DMS53 (cell line): ENCODE measurements around the gene DDX25.
A peak's percentile ranks its signal among the peaks of the same experiment; 100 is the strongest.
"Not testable (repeated sequence)": the region's sequence is repeated elsewhere in the genome, so short reads cannot be mapped to it uniquely, and the experiment has no call there.

ENCODE experiments used
- DNase-seq: peaks from one replicate; lab custom pipeline; 2025; lab: John Stamatoyannopoulos, UW

DDX25 gene

DNA sequence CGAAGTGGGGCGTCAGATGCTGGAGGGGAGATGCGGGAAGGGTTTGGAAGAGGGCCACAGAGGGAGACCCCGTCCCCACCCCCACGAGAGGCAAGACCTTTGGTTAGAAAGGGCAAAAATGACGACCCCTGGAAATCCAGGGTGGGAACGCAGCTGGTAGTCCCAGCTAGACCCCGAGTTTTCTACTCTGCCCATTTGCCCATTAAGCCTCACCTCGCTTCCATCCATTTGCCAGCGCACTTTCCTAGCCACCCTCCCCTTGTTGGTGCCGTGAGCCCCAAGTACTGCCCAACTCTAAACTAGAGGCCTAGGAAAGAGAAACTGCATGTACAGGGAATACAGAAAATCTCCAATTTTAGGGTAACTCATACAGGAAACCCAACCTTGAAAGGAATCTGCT, 370 bp downstream of the DDX25 start:
- DNase-seq = no peak

DNA sequence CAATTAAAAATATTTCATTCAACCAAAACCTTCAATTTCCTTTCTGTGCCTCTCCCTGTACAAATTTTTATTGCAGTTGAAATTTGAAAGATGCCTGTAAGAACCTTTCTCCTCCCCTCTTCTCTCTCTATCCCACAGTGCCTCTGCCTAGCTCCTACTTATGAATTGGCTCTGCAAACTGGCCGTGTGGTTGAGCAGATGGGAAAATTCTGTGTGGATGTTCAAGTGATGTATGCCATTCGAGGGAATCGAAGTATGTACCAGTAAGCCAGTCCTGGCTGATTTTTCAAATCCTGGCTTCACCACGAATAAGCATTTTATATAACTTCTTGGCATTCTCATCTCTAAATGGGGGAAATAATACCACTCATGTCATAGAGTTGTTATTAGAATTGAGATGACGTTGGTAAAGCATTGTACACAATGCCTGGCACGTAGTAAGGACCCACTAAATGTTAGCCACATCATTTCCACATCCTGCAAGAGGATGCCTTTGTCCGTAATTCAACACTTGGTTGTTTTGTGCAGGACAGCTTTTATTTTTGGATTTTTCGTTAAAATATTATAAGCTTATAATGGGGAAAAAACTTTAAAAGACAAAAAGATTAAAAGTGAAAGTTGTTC, 6.0 kb downstream of the DDX25 start:
- DNase-seq = no peak

DNA sequence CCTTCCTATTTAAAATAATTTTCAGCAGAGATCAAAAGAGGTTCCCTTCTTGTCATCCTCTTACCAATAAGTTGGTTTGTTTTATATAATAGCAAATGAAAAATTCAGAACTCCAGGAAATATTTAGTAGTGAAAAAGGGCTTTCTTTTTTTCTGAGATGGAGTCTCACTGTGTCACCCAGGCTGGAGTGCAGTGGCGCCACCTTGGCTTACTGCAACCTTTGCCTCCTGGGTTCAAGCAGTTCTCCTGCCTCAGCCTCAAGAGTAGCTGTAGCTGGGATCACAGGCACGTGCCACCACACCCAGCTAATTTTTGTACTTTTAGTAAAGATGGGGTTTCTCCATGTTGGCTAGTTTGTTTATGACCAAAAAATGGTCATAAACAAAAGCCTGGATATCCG, 10.3 kb downstream of the DDX25 start:
- DNase-seq = not testable (repeated sequence)

DNA sequence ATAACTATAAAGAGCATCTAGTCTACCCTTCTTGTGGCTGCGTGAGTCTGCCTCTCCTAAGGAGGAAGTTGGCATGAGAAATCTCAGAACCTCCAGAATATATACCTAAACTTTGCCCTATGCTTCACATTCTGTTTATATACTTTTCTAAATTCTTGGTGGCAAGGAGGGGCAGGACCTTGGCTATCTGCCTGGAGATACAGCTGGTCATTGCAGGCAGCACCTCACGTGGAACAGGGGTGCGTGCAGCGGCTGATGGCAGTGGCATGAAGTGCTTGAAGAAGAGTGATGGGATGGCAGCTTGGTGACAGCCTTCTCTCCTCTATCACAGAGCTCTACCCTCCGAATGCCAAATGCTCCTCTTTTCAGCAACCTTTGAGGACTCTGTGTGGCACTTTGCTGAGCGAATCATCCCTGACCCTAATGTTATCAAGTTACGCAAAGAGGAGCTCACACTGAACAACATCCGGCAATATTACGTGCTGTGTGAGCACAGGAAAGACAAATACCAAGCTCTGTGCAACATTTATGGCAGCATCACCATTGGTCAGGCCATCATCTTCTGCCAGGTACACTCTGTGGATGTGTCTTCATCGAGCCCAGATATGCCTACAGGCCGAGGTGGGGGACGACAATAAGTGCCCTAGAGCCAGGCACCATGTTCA, 12.5 kb downstream of the DDX25 start:
- no peak for DNase-seq

DNA sequence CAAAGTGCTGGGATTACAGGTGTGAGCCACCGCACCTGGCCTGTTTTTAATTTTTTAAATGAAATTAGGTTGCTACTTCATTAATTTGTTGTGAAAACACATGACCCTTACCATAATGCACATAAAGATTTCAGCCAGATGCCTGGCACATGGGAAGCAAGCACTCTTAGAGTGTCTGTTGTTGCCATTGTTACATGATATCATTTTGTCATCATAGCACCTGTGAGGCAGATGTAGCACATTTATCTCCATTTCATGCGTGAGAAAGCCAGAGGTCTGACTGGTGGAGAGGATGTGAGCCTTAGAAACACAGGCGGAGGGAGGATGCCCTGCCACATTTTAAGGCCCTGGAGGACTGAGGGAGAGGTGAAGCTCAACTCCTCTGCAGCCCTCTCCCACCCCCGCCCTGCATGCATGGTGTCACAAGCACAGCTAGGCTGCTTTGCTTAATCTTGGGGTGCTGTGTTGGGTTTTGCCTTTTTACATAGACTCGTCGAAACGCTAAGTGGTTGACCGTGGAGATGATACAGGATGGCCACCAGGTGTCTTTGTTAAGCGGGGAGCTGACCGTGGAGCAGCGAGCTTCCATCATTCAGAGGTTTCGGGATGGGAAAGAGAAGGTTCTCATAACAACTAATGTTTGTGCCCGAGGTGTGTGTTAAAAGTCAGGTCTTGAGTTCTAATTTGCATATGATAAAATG, 14.0 kb downstream of the DDX25 start:
- peak; percentile 17 for DNase-seq

DNA sequence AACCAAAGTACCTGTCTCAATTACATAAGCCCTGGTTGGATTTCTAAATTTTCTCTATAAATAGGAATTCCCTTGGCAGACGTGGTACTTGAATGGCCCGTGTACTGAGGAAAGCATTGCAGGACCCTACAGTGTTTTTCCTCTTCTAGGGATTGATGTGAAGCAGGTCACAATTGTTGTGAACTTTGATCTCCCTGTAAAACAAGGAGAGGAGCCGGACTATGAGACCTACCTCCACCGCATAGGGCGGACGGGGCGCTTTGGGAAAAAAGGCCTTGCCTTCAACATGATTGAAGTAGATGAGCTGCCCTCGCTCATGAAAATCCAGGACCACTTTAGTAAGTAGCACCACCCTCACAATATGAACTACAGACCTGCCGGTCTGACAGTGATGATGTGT, 16.7 kb downstream of the DDX25 start:
- no peak for DNase-seq

DNA sequence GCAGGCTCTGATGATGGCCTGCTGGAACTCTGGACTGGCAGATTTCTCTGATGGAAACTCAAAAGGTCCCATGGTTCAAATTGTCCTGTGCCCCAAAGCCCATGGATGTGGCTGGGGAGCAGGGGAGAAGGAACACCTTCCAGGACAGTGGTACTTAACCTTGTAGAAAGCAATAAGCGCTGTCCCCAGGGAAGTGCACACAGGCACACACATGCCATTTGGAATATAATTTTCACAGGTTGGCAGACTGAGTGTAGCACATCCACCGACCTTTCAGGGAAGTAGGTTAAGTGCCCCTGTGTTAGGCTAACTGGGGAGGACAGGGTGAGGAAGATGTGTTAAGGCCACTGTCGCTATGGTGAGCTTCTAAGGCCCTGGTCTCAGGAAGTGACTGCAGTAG, 17.8 kb downstream of the DDX25 start:
- no peak for DNase-seq

DNA sequence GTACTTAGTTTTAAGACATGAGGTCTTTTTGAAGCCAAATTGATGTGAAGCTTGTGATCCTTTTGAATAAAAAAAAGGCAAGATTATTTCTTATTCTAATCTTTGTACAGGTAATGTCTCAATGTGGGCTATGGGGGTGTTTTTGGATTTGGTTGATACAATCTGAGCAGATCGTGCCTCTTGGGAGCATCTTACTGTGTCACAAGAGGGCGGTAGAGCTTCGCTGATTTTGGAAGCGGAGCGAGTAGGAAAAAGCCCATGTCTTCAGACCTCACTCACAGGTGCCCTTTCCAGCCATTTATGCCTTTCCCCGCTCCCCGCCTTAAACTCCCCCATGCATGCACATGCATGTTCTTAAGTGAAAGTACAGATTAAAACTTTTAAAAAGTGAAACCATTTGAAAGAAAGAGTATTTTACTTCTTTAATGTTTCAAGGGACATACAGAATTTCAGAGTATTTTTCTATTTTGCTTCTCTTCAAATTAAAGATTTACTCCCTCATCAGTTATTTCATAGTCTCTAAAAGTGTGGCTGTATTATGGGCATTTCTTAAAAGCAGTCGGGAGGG, 18.8 kb downstream of the DDX25 start:
- DNase-seq = peak; percentile 89

DNA sequence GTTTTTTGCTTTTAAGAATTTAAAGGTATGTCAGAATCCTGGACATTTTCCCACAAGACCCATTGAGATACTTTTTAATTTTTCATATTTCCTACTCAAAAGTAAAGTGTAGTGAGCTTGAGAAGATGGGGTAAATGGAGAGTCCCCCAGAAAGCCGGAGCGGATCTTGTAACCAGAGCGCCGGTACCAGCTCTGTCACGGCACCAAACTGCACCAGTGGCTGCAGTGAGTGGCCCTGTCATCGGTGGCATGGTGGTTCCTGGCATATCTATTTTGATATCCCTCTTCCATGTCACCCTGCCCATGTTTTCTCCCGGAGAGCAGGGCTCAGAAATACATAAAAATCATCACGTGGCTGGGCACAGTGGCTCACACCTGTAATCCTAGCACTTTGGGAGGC, 19.3 kb downstream of the DDX25 start:
- no peak for DNase-seq

DNA sequence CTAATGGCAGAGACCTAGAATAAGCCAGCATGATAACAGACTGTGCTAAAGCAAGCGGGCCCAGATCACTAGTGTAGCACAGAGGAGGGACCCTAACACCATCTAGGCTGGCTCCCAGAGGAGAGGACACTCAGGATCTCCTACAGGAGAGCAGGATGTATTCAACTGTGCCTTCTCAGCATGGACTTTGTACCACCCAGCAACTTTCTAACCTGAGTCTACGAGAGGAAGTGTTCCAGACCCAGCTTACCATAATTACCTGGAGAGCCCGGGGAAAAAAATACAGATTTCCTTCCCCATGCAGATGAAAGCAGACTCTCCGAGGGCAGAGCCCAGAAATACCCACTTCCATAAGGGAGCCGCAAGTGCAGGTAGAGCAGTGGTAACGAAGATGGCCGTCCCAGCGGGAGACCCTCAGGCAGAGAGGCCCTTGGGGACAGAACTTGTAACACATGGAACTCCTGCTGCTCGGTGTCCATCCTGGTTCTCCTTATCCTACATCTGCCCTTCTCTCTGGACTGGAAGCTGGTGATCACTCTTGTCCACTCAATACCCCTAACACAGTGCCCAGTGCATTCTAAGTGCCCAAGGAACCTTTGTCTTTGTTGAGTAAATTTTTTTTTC, 20.2 kb downstream of the DDX25 start:
- no peak for DNase-seq

DNA sequence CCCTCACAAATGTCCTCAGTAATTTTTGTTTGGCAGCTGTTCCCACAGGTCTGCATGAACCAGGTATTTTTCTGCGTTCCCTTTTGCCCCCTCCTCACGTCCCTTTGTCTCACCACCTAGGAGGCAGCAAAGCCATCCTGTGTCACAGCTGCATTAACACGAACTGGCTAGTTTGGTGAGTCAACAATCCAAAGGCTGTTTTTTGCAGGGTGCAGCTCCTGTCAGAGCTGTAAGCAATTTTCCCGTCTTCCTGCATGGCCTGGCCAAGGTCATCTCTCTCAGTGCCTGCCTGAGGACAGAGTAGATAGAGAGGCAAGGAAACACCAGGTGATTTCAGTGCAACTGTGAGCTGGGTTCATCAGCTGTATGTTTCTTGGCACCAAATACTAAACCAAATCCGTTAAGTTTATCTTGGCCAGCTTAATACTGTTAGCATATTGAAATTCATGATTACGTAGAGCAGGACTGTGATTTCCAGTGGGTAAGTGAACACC, 21.0 kb downstream of the DDX25 start:
- no peak for DNase-seq

DNA sequence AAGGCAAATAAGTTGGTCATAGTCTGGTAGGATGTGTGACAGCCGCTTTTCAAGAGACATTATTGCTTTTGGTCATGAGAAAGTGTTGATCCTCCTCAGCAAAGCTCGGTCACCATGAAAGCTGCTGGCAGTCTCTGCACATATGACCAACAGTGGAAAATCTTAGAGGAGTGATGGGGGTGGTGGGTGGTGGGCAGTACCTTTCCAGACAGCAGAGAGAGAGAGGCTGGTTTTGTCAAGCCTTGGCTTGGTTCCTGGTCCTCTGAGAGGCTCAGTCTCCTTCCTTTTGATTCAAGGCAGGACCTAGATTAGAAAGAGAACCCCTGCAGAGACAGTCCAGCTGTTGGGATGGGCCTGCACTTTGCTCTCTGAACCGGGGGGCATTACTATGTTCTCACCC, 21.5 kb downstream of the DDX25 start:
- DNase-seq = no peak

DNA sequence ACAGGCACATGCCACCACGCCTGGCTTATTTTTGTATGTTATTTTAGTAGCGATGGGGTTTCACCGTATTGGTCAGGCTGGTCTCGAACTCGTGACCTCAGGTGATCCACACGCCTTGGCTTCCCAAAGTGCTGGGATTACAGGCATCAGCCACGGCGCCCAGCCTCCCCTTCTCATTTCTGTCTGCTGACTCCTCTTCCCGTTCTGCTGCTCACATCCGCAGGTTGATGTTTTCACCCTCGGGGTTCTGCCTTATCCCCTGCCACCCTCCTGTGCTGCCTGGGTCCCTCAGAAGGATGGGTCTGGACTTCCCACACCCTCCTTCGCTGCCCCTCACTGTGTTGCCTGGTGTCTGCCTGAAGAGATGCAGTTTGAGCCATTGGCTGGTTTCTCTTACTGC, 22.4 kb downstream of the DDX25 start:
- DNase-seq = no peak

DNA sequence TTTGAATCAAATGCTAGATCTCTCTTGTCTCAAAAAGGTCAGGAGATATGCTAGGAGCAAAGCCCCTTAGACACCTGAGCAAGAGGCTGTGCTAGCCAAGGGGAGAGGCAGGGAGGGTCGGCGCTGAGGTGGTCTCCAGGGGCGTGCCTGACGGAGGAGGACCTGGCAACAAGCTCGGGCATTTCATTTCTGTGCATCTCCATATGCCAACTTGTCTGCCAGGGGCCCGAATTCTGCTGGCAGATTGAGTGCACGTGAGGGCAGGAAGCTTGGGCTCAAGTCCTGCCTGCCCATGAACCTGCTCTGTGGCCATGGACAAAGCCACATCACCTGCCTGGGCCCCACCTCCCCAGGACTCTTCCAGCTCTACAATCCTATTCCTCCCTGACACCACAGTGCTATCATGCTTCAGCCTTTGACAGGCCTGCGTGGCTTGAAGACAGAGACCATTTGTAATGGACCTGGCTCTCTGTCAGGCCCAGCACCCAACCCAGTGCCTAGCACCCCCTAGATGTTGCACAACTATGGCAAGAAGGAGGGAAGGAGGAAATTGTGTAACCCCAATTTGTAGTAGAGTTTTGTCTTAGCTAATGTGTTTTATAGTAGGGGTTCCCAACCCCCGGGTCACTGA, 25.3 kb downstream of the DDX25 start:
- no peak for DNase-seq

DNA sequence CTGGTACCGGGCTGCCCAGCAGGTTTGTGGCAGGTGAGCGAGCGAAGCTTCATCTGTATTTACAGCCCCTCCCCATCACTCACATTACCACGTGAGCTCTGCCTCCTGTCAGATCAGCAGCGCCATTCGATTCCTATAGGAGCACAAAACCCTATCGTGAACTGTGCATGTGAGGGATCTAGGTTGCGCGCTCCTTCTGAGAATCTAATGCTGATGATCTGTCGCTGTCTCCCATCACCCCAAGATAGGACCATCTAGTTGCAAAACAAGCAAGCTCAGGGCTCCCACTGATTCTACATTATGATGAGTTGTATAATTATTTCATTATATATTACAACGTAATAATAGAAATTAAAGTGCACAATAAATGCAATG, 25.8 kb downstream of the DDX25 start:
- DNase-seq = no peak

DNA sequence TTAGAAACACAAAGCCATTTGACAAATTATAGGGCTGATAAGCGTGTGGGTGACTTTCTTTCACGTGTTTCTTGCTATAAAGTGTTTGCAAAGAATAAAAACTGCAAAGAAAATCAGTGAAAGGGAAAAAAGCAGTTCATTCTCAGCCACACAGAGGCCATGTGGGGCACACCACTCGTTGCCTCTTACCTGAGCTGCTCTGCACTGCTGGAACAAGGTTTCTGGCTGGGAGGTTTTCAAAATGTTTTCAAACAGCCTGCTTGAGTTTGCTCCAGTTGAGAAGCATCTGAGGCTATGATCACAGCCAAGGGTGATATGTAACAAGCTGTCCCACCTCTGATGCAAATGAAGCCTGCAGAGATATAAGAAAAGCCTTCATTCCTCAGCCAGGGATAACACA, 26.8 kb downstream of the DDX25 start:
- no peak for DNase-seq

DNA sequence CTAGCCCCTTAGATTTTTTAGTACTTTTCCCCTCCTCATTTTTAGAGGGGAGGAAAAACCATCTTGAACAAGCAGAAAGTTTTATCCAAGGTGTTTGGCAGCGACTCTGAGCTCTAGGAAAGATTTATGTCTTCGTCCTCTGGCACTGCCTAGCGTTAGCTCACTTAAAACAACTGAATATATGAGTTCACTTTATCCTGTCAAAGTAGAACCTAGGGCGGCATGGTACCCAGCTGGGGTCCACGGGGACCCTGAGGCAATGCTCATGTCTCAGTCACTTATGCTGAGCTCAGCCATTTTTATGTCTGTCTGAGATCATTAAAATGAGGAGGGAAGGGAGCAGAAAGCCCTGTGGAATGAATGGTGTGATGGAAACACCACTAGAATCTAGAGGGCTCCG, 27.4 kb downstream of the DDX25 start:
- no peak for DNase-seq

DNA sequence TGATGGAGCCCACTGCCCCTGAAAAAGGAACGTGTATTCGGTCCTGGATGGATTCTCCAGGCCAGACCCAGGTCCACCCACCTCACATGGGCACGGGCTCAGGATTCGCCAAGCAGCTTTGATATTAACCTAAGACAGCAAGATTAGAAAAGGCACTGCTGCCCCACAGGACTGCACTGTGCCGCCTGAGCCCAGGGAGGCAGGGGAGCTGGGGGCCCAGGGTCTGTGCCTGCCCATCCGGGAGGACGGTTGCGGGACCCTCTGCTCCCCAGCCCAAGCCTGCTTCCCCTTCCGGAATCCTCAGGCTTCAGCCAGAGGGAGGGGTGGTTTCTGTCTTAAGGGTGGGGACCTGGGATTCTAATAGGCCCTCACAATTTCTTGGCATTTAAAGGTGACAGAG, 28.0 kb downstream of the DDX25 start:
- DNase-seq = no peak

DNA sequence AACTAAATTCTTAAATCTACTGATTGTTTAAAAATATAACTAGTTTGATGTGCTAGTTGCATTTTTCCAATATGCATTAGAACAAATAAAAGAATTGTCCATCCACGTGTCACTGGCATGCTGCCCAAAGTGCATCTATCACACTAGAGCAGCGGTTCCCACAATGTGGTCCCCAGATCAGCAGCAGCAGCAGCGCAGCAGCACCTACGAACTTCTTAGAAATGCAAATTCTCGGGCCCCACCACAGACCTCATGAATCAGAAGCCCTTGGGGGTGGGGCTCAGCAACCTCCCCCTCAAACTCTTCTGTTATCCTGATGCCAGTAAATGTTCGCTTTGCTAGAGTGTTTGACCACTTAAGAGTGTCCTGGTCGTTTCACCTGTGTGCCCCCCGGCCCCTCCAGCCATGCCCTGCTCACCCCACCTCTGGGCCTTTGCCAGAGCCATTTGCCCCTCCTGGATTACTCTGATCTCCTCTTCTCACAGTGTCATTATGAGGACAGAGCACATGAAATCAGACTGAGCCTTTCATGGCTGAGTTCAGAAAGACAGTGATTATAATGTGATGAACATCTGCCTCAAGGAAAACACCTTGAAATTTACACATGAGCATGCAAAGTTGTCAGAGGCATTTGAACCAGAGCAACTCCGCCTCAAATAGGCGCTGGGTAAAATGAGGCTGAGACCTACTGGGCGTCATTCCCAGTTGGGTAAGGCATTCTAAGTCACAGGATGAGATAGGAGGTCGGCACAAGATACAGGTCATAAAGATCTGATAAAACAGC, 28.9 kb downstream of the DDX25 start:
- DNase-seq = no peak

DNA sequence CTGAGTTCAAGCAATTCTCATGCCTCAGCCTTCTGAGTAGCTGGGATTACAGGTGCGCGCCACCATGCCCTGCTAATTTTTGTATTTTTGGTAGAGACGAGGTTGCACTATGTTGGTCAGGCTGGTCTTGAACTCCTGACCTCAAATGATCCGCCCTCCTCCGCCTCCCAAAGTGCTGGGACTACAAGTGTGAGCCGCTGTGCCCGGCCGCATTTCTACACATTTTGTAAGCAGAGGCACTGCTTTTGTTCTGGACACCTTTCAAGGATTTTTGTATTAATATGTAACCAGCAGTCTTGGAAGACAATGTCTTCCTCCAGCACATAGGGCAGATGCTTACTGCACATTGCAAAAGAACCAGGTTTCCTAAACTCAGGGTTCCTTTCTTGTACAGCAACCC, 30.2 kb downstream of the DDX25 start:
- no peak for DNase-seq

DNA sequence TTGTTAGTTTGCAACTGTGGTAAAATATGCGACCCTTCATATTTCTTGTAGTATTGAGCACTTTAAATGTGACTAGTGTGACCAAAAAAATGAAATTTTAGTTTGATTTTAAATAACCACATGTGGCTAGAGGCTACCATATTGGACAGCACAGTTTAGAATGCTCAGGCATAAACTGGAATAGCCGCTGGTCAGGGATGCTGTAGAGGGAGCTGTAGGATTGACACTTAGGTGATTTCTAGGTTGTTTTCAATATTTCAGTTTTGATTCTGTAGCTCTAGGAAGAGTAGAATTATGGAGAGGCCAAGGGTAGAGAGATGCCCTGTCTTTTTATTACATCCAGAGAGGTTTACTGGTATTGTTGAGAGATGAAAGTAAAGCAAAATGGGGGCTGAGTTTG, 30.7 kb downstream of the DDX25 start:
- peak; percentile 23 for DNase-seq
